HG03354 (cell line): ENCODE measurements around the gene PCDHGC5.

Experiments
- ATAC-seq: cut with Tn5 transposase; IDR thresholded peaks from one replicate; pipeline ENCODE4 v1.9.1; 2021; ENCODE audit warnings: mild to moderate bottlenecking; ENCODE audit not compliant: unreplicated experiment, poor library complexity, severe bottlenecking

Gene PCDHGC5

DNA sequence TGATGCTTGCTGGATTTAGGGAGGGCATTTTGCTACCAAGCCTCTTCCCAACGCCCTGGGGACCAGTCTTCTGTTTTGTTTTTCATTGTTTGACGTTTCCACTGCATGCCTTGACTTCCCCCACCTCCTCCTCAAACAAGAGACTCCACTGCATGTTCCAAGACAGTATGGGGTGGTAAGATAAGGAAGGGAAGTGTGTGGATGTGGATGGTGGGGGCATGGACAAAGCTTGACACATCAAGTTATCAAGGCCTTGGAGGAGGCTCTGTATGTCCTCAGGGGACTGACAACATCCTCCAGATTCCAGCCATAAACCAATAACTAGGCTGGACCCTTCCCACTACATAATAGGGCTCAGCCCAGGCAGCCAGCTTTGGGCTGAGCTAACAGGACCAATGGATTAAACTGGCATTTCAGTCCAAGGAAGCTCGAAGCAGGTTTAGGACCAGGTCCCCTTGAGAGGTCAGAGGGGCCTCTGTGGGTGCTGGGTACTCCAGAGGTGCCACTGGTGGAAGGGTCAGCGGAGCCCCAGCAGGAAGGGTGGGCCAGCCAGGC lies 23.0 kb downstream of the PCDHGC5 start:
- ATAC-seq, result no peak

GRCh38 chr5:141512390-141512910 lies 23.6 kb downstream of the PCDHGC5 start:
- peak; percentile 39 for ATAC-seq

- no peak for ATAC-seq
Observed at GRCh38 chr5:141512911-141513626, 24.2 kb downstream of the PCDHGC5 start.

- peak; percentile 26 for ATAC-seq
Observed at GRCh38 chr5:141513627-141514329, 24.9 kb downstream of the PCDHGC5 start.

DNA sequence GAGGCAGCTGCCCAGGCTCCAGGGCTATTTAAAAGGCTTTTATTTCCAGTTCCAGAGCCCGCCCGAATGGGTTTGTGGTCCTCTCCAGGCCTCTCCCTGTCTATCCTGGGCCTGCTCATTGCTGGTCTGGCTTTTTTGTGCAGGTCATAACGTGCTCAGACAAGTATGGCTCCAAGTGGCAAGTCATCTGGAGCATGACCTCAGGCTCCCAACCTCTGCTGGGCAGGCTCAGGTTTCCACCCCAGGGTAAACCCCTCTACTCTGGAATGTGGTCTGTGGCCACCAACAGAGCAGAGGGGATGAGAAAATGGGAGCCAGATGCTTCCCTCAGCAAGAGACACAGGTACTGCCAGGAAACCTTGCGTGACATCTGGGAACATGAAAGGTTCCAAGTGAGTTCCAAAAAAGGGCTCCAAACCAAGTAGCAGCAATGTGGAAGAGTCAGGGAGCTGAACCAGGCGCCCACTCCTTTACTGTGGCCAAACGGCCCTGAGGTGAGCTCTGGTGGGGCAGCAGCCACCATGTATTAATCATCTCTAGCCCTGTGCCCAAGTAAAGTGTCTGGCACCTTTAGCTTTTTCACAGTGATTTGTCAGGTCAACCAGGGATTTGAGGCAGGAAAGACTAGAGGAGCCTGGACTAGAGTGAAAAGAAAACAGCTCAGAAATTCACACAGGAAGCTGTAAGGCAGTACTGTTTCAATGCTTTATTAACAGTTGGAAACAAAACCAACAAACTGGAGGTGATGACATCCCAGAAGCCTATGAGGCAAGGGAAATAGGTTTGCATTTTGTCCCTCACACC lies 25.7 kb downstream of the PCDHGC5 start:
- ATAC-seq, result no peak

DNA sequence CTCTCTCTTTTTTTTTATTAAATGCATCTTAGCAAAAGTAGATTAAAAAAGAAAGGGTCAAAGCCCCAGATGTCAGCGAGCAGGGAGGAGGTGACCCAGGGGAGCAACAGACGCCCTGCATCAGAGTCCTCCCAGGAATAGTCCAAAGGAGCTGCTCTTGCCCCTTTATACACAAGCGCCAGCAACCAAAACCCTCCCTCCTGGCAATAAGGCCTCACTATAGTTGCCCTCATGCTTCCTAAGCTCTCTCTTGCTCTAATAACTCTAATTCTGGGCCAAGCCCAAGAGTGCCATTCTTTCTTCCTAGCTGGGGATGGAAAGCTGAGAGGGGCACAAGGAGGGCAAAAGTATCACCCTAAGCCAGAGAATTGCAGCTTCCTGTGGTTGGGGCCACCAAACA lies 26.3 kb downstream of the PCDHGC5 start:
- ATAC-seq, result no peak

- ATAC-seq, result no peak
Observed at GRCh38 chr5:141515946-141516671, 27.2 kb downstream of the PCDHGC5 start.

- ATAC-seq, result no peak
Observed at GRCh38 chr5:141516672-141517025, 27.8 kb downstream of the PCDHGC5 start.

DNA sequence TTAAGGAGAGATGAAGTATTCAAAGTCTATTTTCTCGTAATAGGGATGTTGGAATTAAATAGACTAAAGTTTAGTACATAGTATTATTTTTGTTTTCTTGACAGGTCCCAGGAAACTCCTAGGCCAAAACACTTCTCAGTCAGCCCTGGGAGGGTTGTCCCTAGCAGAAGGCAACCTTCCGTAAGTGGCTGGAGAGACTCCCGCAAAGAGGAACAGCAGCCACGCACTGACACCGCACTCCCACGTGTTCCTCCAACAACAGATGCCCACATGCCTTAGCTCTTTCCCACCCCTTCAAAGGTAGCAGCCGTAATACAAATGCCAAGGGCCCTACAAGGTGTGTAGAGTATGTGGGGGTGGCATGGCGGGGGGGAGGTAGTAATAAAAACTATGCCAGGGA lies 28.4 kb downstream of the PCDHGC5 start:
- ATAC-seq, result no peak

- no peak for ATAC-seq
Observed at GRCh38 chr5:141517880-141518617, 29.2 kb downstream of the PCDHGC5 start.

- ATAC-seq, result no peak
Observed at GRCh38 chr5:141518618-141519015, 29.7 kb downstream of the PCDHGC5 start.

- no peak for ATAC-seq
Observed at GRCh38 chr5:141519605-141520565, 31.0 kb downstream of the PCDHGC5 start.

- no peak for ATAC-seq
Observed at GRCh38 chr5:141521244-141521781, 32.4 kb downstream of the PCDHGC5 start.

DNA sequence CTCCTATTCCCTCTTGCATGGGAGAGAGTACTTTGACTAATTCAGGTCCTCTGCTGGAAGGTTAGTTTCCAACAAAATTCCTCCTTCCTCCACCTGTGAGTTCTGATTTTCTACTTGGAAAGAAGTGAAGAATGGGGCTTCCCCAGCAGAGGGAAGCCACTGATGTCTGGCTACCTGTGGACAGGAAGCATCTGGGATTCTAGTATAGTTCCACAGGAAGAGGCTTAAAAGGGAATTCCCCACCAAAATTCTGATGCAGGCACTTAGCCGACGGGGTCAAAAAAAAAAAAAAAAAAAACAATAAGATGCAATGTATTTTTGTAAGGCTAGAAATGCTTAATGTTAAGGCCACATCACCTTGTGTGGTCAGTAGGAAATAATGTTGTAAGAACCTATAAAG lies 33.4 kb downstream of the PCDHGC5 start:
- no peak for ATAC-seq

GRCh38 chr5:141523991-141524390 lies 35.1 kb downstream of the PCDHGC5 start:
- ATAC-seq, result no peak

DNA sequence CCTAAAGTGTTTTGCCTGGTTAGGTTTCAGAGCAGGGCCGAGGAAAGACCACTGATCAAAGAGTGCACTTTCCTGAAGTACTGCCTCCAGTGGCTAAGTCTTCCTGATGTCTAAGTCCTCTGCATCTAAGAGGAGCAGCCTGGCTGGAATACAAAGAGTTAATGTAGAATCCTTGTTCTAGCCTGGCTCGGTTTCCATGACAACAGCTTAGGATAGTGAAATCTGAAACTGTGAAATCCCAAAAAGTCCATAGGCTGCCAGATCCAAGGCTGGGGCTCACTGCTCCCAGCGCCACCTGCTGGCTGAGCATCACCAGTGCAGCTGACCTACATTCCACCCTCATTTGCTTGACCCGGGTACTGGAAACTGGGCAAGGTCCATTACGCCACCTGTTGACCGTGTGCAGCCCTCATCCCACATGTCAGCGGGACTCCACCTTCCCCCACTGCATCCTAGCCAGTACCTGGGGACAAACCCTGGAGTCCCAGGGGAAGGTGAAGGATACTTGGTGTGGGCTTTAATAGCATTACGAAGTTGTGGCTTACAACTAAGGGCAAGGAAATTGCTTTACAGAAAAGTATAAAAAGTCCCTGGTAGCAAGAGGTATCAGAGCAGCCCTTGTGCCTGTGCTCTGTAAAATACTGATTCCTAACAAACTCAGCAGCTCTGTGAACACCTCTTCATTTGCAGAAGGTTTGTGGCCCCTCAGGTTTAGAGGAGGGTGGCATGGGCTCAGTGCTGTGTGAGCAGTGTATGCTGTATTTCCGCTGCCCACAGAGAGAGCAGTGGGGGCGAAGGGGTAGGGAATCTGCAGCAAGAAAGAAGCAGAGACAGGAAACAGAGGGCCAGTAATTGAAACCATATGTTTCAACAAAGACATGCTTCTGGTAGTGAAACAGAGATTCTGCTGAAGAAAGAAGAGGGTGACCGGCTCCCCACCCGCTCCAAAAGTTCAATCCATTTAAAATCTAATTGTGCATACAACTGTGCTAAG lies 36.0 kb downstream of the PCDHGC5 start:
- peak; percentile 78 for ATAC-seq
